ENCODE measurements around the gene CYP4F3.

GRCh38 chr19:15591796-15592195 is 48.9 kb upstream of the CYP4F3 start:
- TF ChIP-seq SIN3A (IDR thresholded peaks at IDR 0.05; ENCODE audit: borderline replicate concordance, insufficient read depth, low read depth, low read length) = no peak
- no peak for TF ChIP-seq CTCF (IDR thresholded peaks at IDR 0.05)
- no peak for TF ChIP-seq REST (IDR thresholded peaks at IDR 0.05; ENCODE audit: insufficient read depth in 1 of 2, low read depth in 2 of 2, low read length in 1 of 2)

Measured in Panc1 (cell line).